ENCODE data around the gene SPATA31C1.
"Not testable (repeated sequence)": the region's sequence is repeated elsewhere in the genome, so short reads cannot be mapped to it uniquely, and the experiment has no call there.

DNA sequence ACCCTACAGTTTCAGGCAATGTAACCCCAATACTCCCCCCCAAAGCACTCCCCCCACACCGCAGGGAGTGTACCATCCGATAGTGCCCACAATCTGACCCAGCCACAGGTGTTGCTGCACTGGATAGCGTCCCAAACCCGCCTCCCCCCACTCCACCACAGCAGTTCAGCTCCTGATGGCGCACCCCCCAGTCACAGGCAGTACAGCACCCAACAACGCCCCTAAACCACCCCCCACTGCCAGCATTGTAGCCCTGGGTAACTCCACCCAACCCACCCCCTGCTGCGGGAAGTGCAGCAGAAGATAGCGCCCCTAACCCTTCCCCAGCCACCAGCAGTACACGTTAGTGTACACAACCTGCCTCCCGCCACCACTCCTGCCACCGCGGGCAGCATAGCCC lies 20.6 kb downstream of the SPATA31C1 start:
- TF ChIP-seq, protein P1, sequence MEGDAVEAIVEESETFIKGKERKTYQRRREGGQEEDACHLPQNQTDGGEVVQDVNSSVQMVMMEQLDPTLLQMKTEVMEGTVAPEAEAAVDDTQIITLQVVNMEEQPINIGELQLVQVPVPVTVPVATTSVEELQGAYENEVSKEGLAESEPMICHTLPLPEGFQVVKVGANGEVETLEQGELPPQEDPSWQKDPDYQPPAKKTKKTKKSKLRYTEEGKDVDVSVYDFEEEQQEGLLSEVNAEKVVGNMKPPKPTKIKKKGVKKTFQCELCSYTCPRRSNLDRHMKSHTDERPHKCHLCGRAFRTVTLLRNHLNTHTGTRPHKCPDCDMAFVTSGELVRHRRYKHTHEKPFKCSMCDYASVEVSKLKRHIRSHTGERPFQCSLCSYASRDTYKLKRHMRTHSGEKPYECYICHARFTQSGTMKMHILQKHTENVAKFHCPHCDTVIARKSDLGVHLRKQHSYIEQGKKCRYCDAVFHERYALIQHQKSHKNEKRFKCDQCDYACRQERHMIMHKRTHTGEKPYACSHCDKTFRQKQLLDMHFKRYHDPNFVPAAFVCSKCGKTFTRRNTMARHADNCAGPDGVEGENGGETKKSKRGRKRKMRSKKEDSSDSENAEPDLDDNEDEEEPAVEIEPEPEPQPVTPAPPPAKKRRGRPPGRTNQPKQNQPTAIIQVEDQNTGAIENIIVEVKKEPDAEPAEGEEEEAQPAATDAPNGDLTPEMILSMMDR (IDR thresholded peaks at IDR 0.05) = not testable (repeated sequence)
- not testable (repeated sequence) for TF ChIP-seq POLR2AphosphoS5, EP300 (IDR thresholded peaks at IDR 0.05)
